Activated B cell treated with CpG ODN at 0.5 μM for 24 hours (primary cell): Measurements from ENCODE around the gene AGBL4. TPM values are rescaled to one million over a fixed set of nuclear protein-coding genes. Genes with fewer than 3 reads are reported as not detected.

Experiments
- ATAC-seq: fragments of 200-7000 bp; cut with Tn5 transposase; one replicate; pipeline ENCODE4 v1.10.0; 2021; ENCODE audit warnings: low read depth, mild to moderate bottlenecking, moderate library complexity
- CTCF ChIA-PET: fragments of 350-600 bp; sonication (Branson Sonifier 250); formaldehyde crosslinking; loops from one replicate; lab custom pipeline; 2021; ENCODE audit warnings: antibody characterized with exemption; lab: Charles Lee
- POLR2A ChIA-PET: fragments of 350-600 bp; sonication (Branson Sonifier 250); formaldehyde crosslinking; loops from one replicate; lab custom pipeline; 2021; ENCODE audit warnings: antibody characterized with exemption; lab: Charles Lee
- DNase-seq: peaks from one replicate; pipeline ENCODE4 v3.0.0; 2022
- H3K27ac Mint-ChIP-seq: one replicate; pipeline ENCODE4 v1.8.0; 2020; ENCODE audit warnings: mixed read lengths
- H3K27me3 Mint-ChIP-seq: one replicate; pipeline ENCODE4 v1.8.0; 2021; ENCODE audit warnings: mixed read lengths
- H3K36me3 Mint-ChIP-seq: one replicate; pipeline ENCODE4 v1.8.0; 2021; ENCODE audit warnings: low read depth, mixed read lengths
- H3K4me1 Mint-ChIP-seq: one replicate; pipeline ENCODE4 v1.8.0; 2021; ENCODE audit warnings: mixed read lengths
- H3K4me3 Mint-ChIP-seq: one replicate; pipeline ENCODE4 v1.8.0; 2020; ENCODE audit warnings: mild to moderate bottlenecking, mixed read lengths
- H3K9me3 Mint-ChIP-seq: one replicate; pipeline ENCODE4 v1.8.0; 2020; ENCODE audit warnings: mixed read lengths
- CTCF ChIP-seq: fragments of 200-600 bp; IDR thresholded peaks from one replicate; pipeline ENCODE4 v1.8.0; 2022; ENCODE audit warnings: antibody characterized with exemption, mild to moderate bottlenecking
- intact Hi-C: fragments of 100-400 bp; cut with micrococcal nuclease; formaldehyde crosslinking; loops from one replicate; pipeline ENCODE4 v1.15.1; 2024
- total RNA-seq: library from RNA; stranded (reverse); gene quantifications from 2 replicates; pipeline ENCODE4 v1.2.3, GENCODE V29; 2022

AGBL4 gene
- total RNA-seq, 1 donor from 2014 or later = 0.24 TPM

GRCh38 chr1:48543854-48544253 is 1479.9 kb downstream of the AGBL4 start:
- H3K36me3 Mint-ChIP-seq = no peaks in the 10 kb centered on the region
- POLR2A ChIA-PET = no interaction called here
- no peak overlapping the region for H3K4me3 Mint-ChIP-seq
- no peak overlapping the region for H3K27ac Mint-ChIP-seq
- no peaks in the 10 kb centered on the region for H3K4me1 Mint-ChIP-seq
- no peak for DNase-seq
- intact Hi-C loops = no loop called here
- CTCF ChIA-PET = no interaction called here
- no peak for ATAC-seq
- H3K27me3 Mint-ChIP-seq = peaks cover 4% of the 10 kb centered on the region
- TF ChIP-seq CTCF = no peak
- H3K9me3 Mint-ChIP-seq = no peaks in the 10 kb centered on the region

GRCh38 chr1:48540587-48540986 is 1483.2 kb downstream of the AGBL4 start:
- H3K4me1 Mint-ChIP-seq = no peaks in the 10 kb centered on the region
- intact Hi-C loops = no loop called here
- ChIA-PET POLR2A (no interaction called here), CTCF (no interaction called here)
- DNase-seq (no peak), ATAC-seq (no peak)
- peaks cover 3% of the 10 kb centered on the region for H3K27me3 Mint-ChIP-seq
- no peaks in the 10 kb centered on the region for H3K9me3 Mint-ChIP-seq
- no peaks in the 10 kb centered on the region for H3K36me3 Mint-ChIP-seq
- no peak for TF ChIP-seq CTCF
- no peak overlapping the region for H3K4me3 Mint-ChIP-seq
- no peak overlapping the region for H3K27ac Mint-ChIP-seq

- Mint-ChIP-seq H3K27ac (no peak overlapping the region), H3K4me1 (no peaks in the 10 kb centered on the region), H3K27me3 (peaks cover 5% of the 10 kb centered on the region), H3K9me3 (no peaks in the 10 kb centered on the region), H3K4me3 (no peak overlapping the region), H3K36me3 (no peaks in the 10 kb centered on the region)
- ChIA-PET POLR2A (no interaction called here), CTCF (no interaction called here)
- ATAC-seq = no peak
- no peak for TF ChIP-seq CTCF
- DNase-seq = no peak
- intact Hi-C loops = no loop called here
Observed at GRCh38 chr1:48536477-48536876, 1487.3 kb downstream of the AGBL4 start.

- H3K9me3 Mint-ChIP-seq = no peaks in the 10 kb centered on the region
- ATAC-seq (no peak), DNase-seq (no peak)
- no peaks in the 10 kb centered on the region for H3K36me3 Mint-ChIP-seq
- ChIA-PET POLR2A (no interaction called here), CTCF (interaction anchor here (0.6 kb wide), 1 partner anchor 18 kb away, joined by 3 read pairs; no protein-coding TSS in a partner anchor)
- no peak overlapping the region for H3K4me3 Mint-ChIP-seq
- no peak for TF ChIP-seq CTCF
- no peaks in the 10 kb centered on the region for H3K4me1 Mint-ChIP-seq
- intact Hi-C loops = no loop called here
- H3K27ac Mint-ChIP-seq = no peak overlapping the region
- peaks cover 9% of the 10 kb centered on the region for H3K27me3 Mint-ChIP-seq
Observed at GRCh38 chr1:48532976-48533375, 1490.8 kb downstream of the AGBL4 start.

GRCh38 chr1:48530727-48531351 is 1492.9 kb downstream of the AGBL4 start:
- no peak for ATAC-seq
- no peak for TF ChIP-seq CTCF
- H3K4me3 Mint-ChIP-seq = no peak overlapping the region
- DNase-seq = no peak
- H3K36me3 Mint-ChIP-seq = no peaks in the 10 kb centered on the region
- POLR2A ChIA-PET = no interaction called here
- H3K4me1 Mint-ChIP-seq = no peaks in the 10 kb centered on the region
- no peak overlapping the region for H3K27ac Mint-ChIP-seq
- no peaks in the 10 kb centered on the region for H3K9me3 Mint-ChIP-seq
- intact Hi-C loops = no loop called here
- CTCF ChIA-PET = no interaction called here
- H3K27me3 Mint-ChIP-seq = peaks cover 11% of the 10 kb centered on the region
